OCI-LY1 (cell line): Measurements from ENCODE around the gene ENTPD2.

Source experiments
- H2AFZ ChIP-seq: fragments of 200-600 bp; sonication (generic), shearing (Covaris generic); 2 replicates; pipeline ENCODE4 v1.6.0; 2014; ENCODE audit warnings: antibody characterized with exemption, mild to moderate bottlenecking, low read length
- H3F3A ChIP-seq: fragments of 200-600 bp; sonication (generic), shearing (Covaris generic); 2 replicates; pipeline ENCODE4 v1.6.0; 2014; ENCODE audit warnings: mild to moderate bottlenecking, antibody characterized with exemption, low read length, moderate library complexity; ENCODE audit not compliant: insufficient read depth
- H3K27ac ChIP-seq: fragments of 200-600 bp; sonication (generic); 2 replicates; pipeline ENCODE4 v1.5.1; 2014; ENCODE audit warnings: low read length, mixed run types, mild to moderate bottlenecking, low read depth; ENCODE audit not compliant: poor library complexity, severe bottlenecking
- H3K27me3 ChIP-seq: fragments of 200-600 bp; sonication (generic); 2 replicates; pipeline ENCODE4 v1.6.0; 2014; ENCODE audit warnings: antibody characterized with exemption, mild to moderate bottlenecking, low read length, moderate library complexity; ENCODE audit not compliant: insufficient read depth
- H3K36me3 ChIP-seq: fragments of 200-600 bp; sonication (generic); 2 replicates; pipeline ENCODE4 v1.6.1; 2014; ENCODE audit warnings: mild to moderate bottlenecking, antibody characterized with exemption, low read length, moderate library complexity, mixed read lengths; ENCODE audit not compliant: insufficient read depth
- H3K4me1 ChIP-seq: fragments of 200-600 bp; sonication (generic); 2 replicates; pipeline ENCODE4 v1.5.1; 2014; ENCODE audit warnings: mild to moderate bottlenecking, low read length, moderate library complexity; ENCODE audit not compliant: insufficient read depth, severe bottlenecking
- H3K4me2 ChIP-seq: fragments of 200-600 bp; sonication (generic), shearing (Covaris generic); 2 replicates; pipeline ENCODE4 v1.6.1; 2014; ENCODE audit warnings: low read length
- H3K4me3 ChIP-seq: fragments of 200-600 bp; sonication (generic); 2 replicates; pipeline ENCODE4 v1.5.1; 2014; ENCODE audit warnings: low read length, low read depth, mild to moderate bottlenecking, mixed read lengths; ENCODE audit not compliant: poor library complexity, severe bottlenecking
- H3K79me2 ChIP-seq: fragments of 200-600 bp; shearing (Covaris generic); 2 replicates; pipeline ENCODE4 v1.6.1; 2016; ENCODE audit warnings: mixed run types, low read length, mixed read lengths; ENCODE audit not compliant: insufficient read depth
- H3K9ac ChIP-seq: fragments of 200-600 bp; sonication (generic), shearing (Covaris generic); 2 replicates; pipeline ENCODE4 v1.6.1; 2014; ENCODE audit warnings: mild to moderate bottlenecking, low read length, mixed read lengths
- H3K9me2 ChIP-seq: fragments of 200-600 bp; sonication (generic), shearing (Covaris generic); 2 replicates; pipeline ENCODE4 v1.6.1; 2014; ENCODE audit warnings: low read depth, mild to moderate bottlenecking, low read length, mixed read lengths
- H3K9me3 ChIP-seq: fragments of 200-600 bp; shearing (Covaris generic); 2 replicates; pipeline ENCODE4 v1.6.1; 2014; ENCODE audit warnings: low read length, mixed read lengths
- H4K20me1 ChIP-seq: fragments of 200-600 bp; sonication (generic), shearing (Covaris generic); 2 replicates; pipeline ENCODE4 v1.6.0; 2016; ENCODE audit warnings: mild to moderate bottlenecking, low read length; ENCODE audit not compliant: insufficient read depth
- CTCF ChIP-seq: fragments of 200-600 bp; sonication (generic), shearing (Covaris generic); IDR thresholded peaks from 2 replicates; pipeline ENCODE4 v1.5.1; 2017; ENCODE audit warnings: mild to moderate bottlenecking, antibody characterized with exemption, low read length, moderate library complexity, mixed read lengths
- EZH2 ChIP-seq: fragments of 200-600 bp; sonication (generic), shearing (Covaris generic); IDR thresholded peaks from 2 replicates; pipeline ENCODE4 v1.8.0; 2017; ENCODE audit warnings: borderline replicate concordance, mixed run types, mild to moderate bottlenecking, antibody characterized with exemption, low read length, moderate library complexity, mixed read lengths

ENTPD2 gene

DNA sequence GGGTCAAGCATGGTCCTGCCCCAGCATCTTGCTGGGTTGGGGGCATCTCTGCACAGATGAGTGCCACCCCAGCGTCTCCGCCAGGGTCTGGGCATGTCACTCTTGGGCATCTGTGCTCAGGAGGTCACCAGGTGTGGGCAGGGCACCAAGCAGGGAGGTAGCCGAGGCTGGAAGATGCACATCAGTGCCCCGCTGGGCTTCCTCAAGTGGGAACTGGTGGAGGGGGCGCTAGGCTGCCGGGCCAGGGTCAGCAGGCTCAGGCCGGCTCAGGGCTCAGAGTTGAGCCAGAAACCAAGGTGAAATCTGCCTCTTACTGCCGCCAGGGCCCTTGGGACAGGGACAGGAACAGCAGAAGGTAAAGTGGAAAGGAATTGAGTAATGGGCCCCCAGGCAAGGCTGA is 17.9 kb downstream of the ENTPD2 start:
- Histone ChIP-seq H3K79me2 (no peaks in the 10 kb centered on the region), H3K4me2 (no peak overlapping the region), H3K9me2 (no peaks in the 10 kb centered on the region), H4K20me1 (no peaks in the 10 kb centered on the region), H3K27me3 (peaks cover 7% of the 10 kb centered on the region; the same call in 1 of the 2 replicates), H3F3A (no peaks in the 10 kb centered on the region), H3K27ac (no peak overlapping the region), H3K4me1 (no peaks in the 10 kb centered on the region), H3K36me3 (no peaks in the 10 kb centered on the region), H3K9me3 (no peaks in the 10 kb centered on the region), H3K4me3 (no peak overlapping the region), H2AFZ (no peak overlapping the region), H3K9ac (no peak overlapping the region)
- TF ChIP-seq EZH2 = no peak
- TF ChIP-seq CTCF = no peak

- Histone ChIP-seq H3K36me3 (no peaks in the 10 kb centered on the region), H3K27me3 (peaks cover 7% of the 10 kb centered on the region; the same call in 1 of the 2 replicates), H3K9me2 (no peaks in the 10 kb centered on the region), H4K20me1 (no peaks in the 10 kb centered on the region), H3K9ac (no peak overlapping the region), H3K27ac (no peak overlapping the region), H3K79me2 (no peaks in the 10 kb centered on the region), H3F3A (no peaks in the 10 kb centered on the region), H2AFZ (no peak overlapping the region), H3K9me3 (no peaks in the 10 kb centered on the region), H3K4me1 (no peaks in the 10 kb centered on the region), H3K4me2 (no peak overlapping the region), H3K4me3 (no peak overlapping the region)
- TF ChIP-seq EZH2 (no peak), CTCF (no peak; the same call in 1 of the 2 replicates)
Measured at GRCh38 chr9:137035507-137035834, 18.4 kb downstream of the ENTPD2 start.

GRCh38 chr9:137034709-137035506 is 19.0 kb downstream of the ENTPD2 start:
- Histone ChIP-seq H3K4me1 (no peaks in the 10 kb centered on the region), H3K27ac (no peak overlapping the region), H3K79me2 (no peaks in the 10 kb centered on the region), H3K9me2 (no peaks in the 10 kb centered on the region), H2AFZ (no peak overlapping the region), H3K36me3 (no peaks in the 10 kb centered on the region), H4K20me1 (no peaks in the 10 kb centered on the region), H3K27me3 (peaks cover 13% of the 10 kb centered on the region), H3K4me2 (no peak overlapping the region), H3K4me3 (no peak overlapping the region), H3K9me3 (no peaks in the 10 kb centered on the region), H3K9ac (no peak overlapping the region), H3F3A (no peaks in the 10 kb centered on the region)
- TF ChIP-seq CTCF (peak; percentile 88), EZH2 (no peak)
